GM21423 (cell line): ENCODE measurements around the gene FNDC1.
"Not testable (repeated sequence)": the region's sequence is repeated elsewhere in the genome, so short reads cannot be mapped to it uniquely, and the experiment has no call there.

ENCODE experiments used
- ATAC-seq: cut with Tn5 transposase; IDR thresholded peaks from one replicate; pipeline ENCODE4 v1.9.1; 2021; ENCODE audit warnings: mild to moderate bottlenecking, moderate library complexity; ENCODE audit not compliant: unreplicated experiment

The FNDC1 gene

DNA sequence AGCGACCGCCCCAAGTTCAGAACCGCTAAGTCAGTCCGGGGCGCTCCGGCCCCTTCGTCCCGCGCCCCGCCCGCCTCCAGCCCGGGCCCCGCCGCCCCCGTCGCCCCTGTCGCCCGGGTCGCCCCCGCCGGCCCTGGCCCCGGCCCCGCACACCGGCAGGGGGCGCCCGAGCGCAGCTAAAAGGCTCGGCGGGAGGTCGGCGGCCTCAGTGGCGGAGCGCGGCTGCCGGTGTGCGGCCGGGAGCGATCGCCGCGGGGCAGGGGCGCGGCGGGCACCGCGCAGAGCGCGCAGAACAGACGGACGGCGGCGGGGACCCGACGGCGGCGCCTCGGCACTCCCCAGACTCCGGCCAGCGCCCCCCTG is at the start of gene FNDC1:
TSS of gene FNDC1 (plus strand) at position 208 of the 363 bp plus-strand sequence. CDS start 197 bp downstream, outside the sequence.
- no peak for ATAC-seq

DNA sequence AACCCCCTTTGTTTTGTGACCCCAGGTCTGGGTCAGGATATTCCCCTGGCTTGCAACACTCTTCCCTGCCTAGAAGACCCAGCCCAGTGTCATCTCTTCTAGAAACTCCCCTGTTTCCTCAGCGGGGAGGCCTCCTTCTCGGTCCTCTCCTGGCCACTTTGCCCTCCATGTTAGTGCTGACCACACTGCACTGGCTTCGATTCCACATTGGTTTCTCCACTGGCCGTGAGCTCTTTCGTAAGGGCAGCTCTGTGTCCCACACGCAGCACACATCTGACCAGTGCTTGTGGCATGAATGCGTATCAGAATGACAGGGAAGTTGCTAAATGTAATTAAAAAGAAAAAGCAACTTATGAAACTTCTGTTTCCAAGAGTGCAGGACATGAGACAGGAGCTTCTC is 49.4 kb upstream of the FNDC1 start:
- ATAC-seq, result no peak

DNA sequence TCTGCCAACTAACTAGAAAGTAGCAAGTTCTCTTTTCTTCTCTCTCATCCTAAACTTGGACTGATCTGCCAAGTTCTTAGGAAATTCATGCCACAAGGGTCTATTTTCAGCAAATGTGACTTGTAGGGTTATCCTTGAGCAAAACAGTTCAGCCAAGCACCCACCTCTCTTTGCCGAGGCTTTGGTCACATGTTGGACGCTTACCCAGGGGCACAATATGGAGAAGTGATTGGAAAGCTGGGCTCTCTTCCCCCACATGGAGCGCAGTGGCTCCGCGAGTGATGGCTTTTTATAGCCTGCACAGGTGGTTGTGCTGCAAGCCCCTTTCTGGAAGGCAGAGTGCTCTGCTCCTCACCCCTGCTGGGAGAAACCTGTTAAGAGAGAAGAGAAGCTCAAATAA is 47.7 kb upstream of the FNDC1 start:
- no peak for ATAC-seq

DNA sequence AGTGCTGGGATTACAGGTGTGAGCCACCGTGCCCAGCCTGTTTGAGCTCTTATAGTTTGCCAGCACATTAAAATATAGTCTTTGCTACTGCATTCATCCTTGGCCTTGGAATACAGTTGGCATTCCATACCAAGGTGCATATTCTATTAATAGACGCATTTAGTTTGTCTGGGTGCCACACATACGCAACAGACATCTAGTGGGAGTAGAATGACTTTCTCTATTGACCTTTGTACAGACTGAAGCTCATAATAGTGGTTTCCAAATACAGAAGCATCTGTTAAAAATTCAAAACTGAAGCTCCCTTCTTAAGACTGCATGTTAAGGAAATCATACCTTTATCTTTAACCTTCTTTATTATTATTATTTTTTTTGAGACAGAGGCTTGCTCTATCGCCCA is 46.7 kb upstream of the FNDC1 start:
- no peak for ATAC-seq

DNA sequence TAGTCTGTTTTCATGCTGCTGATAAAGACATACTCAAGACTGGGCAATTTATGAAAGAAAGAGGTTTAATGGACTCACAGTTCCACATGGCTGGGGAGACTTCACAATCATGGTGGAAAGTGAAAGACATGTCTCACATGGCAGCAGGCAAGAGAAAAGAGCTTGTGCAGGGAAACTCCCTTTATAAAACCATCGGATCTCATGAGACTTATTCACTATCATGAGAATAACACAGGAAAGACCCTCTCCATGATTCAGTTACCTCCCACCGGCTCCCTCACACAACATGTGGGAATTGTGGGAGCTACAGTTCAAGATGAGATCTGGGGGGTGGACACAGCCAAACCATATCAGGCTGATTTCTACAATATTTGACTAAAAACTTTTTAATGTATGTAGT is 45.4 kb upstream of the FNDC1 start:
- ATAC-seq, result not testable (repeated sequence)

DNA sequence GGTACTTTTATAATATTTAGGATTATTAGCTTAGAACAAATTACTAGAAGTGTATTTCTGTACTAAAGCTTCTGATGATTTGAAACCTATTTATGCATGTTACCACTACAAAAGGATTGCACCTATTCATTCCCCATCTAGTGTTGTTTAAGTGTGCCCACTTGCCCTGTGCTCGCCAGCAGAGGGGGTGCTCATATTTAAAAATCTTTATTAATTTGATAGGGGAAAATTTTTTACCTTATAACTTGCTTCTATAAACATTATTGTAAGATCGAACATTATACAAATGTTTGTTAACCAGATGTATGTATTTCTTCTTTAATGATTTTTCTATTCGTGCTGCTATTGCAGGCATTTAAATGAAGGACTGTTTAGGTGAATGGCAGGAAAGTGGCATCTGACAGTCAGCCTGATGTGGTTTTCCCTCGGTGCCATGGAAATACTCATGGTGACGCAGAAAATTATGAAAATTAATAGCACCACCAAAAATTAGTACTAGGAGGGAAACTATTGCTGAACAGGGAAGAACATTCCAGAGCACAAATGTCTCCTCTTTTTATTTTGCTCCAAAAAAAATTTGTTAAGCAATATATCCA is 44.1 kb upstream of the FNDC1 start:
- ATAC-seq, result no peak

DNA sequence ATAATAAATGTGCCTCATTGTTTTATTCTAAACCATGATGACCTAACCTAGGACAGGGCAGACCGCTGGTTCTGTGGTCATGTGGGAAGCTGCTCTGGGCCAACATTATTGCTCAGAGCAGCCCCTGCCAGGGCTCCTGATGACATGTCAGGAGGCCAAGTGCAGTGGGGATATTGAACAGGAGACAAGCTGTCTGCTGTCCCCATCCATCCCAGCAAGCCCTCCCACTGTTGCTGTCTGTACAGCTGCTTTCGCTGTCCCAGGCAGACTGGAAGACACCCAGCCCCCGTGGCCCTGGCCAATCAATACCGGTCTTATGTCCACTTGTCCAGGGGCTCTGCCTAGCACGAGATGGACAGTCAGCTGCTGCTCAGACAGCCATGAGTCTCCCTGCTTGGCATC is 43.2 kb upstream of the FNDC1 start:
- ATAC-seq, result no peak

DNA sequence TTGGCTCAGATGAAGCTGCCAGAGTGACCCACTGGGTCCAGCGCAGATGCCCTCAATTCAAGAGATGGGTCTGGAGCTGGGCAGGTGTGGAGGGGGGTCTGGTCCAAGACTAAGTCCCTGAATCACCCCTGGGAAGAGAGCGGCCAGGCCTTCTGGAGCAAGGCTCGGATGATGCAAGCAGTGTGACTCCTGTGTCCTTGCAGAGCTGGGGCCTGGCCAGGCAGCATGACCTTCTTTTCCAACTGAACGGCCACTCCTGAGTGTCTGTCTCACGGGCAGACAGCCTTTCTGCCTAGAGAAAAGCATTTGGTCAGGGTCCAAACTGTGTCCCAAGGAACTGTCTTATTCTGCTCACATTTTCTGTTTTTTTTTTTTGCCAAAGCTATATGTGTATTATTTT is 42.6 kb upstream of the FNDC1 start:
- ATAC-seq, result no peak

DNA sequence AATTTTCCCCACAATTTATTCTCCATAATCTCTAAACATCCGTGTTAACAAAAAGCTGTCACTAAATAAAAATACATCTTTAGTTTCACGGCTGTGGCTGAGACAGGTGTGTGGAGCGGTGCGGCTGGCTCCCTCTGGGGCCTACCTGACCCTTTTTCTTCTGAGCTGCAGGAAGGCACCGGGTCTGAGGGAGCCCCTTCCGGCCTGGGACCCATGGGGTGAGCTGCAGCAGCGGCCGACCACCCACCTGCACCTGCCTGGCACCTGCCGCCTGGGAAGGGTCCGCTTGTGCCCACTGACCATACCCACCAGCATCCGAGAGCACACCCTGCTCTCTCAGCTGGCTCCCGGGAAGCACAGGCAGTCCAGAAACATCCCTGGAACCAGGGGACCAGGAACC is 41.5 kb upstream of the FNDC1 start:
- ATAC-seq, result no peak

DNA sequence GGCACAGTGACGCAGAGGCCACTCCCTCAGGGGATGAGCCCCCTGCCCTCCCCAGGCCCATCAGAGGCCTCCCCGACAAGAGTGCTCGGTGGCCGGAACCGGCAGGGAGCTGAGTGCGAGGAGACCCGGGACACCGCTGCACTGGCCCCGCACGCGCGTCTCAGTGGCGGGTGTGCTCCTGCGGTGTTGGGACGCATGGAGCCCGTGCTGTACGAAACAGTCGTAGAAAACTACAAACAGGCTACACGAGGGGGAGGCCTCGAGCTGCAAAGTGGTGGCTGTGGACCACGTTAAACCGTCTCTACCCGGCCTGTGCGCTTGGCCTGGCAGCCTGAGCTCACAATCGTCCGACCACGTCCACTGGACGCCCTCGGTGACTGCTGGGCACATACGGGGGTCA is 40.2 kb upstream of the FNDC1 start:
- ATAC-seq, result no peak

DNA sequence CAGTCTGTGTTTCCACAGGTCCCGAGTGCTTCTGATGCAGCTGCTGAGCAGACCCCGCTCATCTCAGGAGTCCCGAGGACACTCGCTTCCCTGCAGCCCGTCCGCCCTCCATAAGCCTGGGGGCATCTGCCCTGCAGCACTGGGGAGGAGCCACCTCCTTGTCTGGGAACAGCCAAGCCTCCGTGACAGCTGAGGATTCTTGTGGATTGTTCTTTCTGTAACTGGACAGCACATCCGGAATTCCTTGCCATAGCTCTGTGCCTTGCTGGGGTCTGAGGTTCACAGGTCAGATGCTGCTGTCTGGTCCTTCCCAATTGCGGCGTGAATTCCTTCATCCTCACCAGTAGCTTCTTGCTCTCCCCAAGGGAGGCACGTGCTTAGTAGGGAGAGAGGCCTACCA is 38.4 kb upstream of the FNDC1 start:
- ATAC-seq, result no peak

DNA sequence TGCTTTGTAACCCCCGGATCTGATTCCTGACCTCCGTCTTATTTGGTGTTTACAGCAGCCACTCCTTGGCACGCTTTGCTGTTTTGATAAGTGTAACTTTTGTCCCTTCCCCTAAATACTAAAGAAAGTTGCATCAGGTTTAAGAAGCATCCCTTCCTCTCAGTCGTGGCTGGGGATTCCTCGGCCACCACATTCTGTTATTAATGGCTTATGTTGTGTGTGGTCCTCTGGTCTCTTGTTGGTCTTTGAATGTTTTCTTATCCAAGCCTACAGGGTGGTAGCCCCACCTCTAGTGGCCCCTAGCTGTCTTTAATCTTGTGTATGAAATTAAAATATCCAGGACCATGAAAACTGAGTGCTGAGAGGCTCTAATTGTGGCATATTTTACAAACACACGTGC is 37.5 kb upstream of the FNDC1 start:
- no peak for ATAC-seq

DNA sequence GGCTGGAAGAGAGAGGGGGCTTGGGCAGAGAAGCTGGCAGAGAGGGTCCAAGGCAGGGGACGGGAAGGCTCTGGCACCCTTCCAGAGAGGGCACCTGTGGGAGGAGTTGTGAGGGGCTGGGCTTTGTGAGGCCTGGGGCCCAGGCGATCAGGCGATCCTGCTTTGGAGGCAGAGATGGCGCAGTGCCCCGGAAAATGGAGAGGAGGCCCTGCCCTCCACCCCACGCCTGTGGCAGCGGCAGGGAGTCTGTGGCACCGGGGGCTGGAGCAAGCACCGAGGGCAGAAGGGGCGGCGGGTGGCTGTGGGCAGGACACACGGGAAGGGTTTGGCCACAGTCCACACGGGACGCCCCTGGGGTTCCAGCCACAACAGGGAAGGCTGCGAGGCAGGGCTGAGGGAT is 36.5 kb upstream of the FNDC1 start:
- no peak for ATAC-seq

DNA sequence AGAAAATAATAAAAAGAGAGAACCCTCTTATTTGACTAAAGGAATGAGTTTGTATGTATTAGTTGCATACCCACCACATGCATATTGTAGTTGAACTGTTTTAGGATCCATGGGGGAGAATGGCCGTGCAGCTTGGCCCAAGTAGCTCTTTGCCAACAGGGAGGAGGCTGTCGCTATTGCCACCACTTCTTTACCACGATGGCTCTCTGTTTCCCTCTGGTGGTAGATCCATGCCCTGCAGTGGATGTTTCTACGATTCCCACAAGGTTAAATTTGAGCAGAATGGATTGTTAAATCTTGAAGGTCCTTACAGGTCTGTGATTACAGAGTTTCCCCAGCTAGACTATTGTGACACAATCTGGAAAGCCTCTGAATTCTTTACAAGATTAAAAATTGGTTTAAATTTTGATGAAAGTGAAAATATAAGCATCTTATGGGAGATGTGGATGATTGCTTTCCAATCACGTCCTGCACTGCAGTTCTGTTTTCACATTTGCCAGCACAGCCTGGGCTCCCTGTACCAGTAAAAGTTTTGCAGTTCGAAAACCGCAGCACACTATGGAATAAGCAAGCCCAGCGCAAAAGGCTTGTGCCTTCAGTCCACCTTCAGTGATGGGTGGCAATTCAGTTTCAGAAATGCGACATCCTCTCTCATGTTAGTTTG is 34.4 kb upstream of the FNDC1 start:
- ATAC-seq, result peak; percentile 86

DNA sequence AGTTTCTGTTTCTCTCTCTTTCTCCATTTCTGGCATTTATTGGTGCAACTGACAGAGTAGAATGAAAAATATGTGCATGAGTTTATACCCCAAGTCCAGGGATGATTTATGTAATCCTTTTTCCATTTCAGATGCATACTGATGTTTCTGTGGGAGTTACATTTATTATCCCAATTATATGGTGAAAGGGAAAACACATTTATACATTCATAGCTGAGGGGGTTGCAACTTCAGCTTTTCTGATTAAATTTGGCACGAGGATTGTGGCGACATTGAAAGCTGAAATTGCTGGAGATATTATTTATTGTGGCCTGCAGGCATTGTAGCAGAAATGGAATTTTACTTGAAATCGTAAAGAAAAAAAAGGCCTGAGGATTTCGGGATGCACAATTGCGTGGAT is 31.5 kb upstream of the FNDC1 start:
- no peak for ATAC-seq

DNA sequence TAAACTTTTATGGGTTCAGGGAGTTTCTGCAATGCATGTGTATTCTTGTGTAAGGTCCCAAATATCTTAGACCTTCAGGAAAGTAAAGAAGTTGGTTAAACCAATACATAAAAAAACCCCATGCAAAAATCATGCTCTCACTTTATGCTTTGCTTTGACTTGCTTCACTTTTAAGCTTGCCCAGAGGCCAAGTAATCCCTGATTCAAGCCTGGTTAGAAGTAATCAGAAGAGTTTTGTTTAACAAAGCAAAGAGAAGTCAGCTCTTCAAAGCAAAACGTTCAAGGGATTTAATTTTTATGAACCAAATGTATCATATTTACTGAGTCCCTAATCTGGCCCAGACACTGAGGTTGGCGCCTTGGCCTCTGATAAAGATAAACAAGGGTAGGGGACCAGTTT is 26.7 kb upstream of the FNDC1 start:
- no peak for ATAC-seq

DNA sequence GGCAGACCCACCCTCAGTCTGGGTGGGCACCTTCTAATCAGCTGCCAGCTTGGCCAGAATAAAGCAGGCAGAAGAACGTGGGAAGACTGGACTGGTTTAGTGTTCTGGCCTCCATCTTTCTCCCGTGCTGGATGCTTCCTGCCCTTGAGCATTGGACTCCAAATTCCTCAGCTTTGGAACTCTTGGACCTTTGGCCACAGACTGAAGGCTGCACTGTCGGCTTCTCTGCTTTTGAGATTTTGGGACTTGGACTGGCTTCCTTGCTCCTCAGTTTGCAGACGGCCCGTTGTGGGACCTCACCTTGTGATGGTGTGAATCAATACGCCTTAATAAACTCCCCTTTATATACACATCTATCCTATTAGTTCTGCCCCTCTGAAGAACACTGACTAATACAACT is 20.6 kb upstream of the FNDC1 start:
- no peak for ATAC-seq

DNA sequence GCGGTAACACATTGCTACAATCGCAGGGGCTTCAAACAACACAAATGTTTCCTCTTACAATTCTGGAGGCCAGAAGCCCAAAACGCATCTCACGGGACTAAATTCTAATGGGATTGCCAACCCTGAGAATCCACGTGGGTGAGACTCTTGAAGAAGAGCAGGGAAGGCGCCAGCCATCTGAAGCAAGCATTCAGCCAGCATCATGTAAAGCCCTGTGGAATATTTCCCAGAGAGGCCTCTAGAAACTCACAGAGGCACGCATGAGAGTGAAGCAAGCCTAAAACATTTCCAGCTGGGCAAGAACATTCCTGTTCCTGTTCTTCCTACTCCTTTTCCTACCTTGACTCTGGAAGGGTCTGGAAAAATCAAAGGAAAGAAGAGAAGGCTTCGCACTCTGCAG is 19.6 kb upstream of the FNDC1 start:
- ATAC-seq, result no peak

DNA sequence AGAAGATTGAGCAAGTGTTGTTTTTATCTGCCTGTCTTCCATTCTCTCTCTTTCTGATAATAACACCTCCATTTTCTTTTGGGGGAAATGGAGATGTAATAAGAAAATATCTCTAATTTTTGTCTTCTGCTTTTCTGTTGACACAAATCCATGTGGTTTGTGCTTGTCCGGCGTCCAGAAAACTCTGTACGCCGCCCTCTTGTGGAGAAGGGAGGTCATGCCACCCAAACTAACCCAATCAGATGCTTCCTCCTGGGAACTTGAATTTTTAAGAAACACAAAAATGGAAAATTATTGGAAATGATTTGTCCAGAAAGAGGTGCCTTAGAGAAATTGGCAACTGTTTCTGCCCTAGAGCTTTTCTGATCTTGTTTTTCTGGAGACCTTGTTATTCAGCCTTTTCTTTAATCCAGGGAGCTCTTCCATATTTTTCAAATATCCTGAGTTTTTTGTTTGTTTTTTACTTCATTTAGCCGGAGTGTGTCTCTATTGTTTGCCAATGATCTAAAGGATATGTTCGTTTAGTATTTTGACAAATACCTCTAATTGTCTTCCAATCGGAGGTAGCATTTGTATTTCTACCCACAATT is 17.8 kb upstream of the FNDC1 start:
- ATAC-seq, result no peak

DNA sequence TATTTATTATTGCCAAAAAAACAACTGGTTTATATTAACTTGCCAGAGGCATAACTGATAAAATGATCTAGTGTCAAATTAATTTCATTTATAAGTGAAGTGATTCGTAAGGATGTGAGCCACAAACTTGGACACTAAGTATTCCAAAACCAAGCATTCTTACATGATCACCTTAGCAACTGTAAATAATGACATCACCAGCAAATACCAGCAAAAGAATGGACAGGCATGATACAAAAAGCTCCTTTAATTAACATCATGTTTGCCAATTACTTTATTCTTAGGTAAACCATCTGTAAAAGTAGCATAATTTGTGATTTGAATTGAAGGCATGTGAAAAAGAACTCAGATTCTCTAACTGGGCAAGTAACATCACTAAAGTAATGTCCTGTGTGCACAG is 17.2 kb upstream of the FNDC1 start:
- ATAC-seq, result no peak

DNA sequence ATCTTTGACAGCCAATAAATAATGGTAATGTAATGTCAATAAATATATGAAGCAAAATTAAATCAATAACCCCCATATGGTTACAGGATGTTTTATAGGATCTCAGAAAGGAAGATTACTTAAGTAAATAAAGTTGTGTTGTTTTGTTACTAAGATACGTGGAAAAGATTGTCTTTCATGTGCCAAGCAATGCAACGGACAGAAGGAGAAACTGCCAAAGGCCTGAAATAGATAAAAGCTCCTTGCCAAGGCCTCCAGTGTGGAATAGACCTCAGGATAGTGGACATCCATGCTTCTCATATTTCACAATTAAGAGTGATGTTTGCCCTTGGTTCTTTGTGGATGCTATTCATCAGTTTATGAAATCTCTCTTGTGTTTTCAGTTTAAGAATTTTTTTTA is 16.4 kb upstream of the FNDC1 start:
- ATAC-seq, result no peak

DNA sequence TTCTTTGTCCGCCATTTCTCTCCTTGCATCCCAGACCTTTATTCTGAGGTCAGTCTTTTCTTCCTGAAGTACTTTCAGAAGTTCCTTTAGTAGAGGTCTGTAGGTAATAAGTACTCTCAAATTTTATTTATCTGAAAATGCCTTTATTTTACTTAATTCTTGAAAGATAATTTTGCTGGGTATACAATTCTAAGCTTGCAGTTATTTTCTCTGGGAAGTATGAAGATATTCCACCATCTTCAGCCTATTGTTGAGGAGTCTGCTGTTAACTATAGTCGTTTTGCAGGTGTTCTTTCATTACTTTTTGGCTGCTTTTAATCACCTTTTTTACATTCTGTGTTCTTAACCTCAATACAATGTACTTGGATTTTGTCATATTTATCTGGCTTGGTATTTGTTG is 13.5 kb upstream of the FNDC1 start:
- ATAC-seq, result no peak

DNA sequence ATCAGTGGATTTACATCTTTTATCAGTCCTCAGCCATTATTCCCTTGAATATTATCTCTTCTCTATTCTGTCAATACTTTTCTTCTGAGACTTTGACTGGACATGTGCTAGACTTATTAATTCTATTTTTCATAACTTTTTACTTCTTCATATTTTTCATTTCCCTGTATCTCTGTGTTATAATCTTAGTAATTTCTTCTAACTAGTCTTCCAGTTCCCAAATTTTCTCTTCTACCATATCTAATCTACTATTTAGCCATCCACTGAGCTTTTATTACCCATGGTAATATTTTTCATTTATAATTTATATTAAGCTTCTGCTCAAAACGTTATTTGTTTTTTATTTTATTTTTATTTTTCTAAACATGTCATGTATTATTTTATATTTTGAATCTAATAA is 13.1 kb upstream of the FNDC1 start:
- ATAC-seq, result no peak
